TTC549 (cell line): Measurements from ENCODE around the gene TSPAN18.

Experiments
- FAIRE-seq: peaks from 2 replicates; lab custom pipeline; 2012; peaks lifted over from hg19 to GRCh38; lab: Jason Lieb, UNC

Gene TSPAN18

GRCh38 chr11:44893846-44894617 is 167.3 kb downstream of the TSPAN18 start:
- no peak for FAIRE-seq

DNA sequence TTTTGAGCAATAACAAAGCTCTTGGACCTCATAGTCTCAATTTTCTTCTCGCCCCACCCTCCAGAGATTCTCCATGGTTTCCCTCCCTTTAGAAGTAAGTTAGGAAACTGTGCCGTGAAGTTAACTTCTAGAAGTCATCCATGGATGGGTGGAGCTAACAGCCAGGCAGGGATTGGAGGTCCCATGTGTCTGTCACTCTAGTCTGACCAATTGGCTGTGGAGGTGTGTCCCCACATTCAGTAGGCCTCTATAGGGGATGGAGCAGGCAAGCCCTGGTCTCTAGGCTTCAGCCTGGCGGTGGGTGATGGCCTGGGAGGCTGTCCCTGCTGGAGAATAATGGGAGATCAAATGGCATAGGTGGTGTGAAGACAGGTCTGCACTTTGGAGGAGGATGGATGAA is 173.2 kb downstream of the TSPAN18 start:
- FAIRE-seq, result no peak

GRCh38 chr11:44901120-44901633 is 174.4 kb downstream of the TSPAN18 start:
- FAIRE-seq, result no peak

DNA sequence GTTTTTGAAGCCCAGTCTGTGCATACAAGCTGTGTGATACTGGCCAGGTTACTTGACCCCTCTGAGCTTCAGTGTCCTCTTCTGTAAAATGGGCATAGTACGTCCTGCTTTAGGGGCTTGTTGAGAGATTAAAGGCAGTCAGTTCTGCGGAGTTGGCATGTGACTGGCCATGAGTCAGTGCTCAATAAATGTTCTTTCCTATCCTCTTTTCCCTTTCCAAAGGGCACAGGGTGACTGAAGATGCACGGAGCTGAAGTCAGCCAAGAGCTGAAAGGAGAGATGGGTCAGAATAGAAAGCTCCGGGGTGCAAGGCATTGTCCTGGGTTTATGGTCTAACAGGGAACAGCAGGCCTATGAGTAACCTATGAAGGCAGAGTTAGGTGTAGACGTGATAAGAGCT is 175.0 kb downstream of the TSPAN18 start:
- no peak for FAIRE-seq

- no peak for FAIRE-seq
These were observed 176.3 kb downstream of the TSPAN18 start for GRCh38 chr11:44903035-44903434.

DNA sequence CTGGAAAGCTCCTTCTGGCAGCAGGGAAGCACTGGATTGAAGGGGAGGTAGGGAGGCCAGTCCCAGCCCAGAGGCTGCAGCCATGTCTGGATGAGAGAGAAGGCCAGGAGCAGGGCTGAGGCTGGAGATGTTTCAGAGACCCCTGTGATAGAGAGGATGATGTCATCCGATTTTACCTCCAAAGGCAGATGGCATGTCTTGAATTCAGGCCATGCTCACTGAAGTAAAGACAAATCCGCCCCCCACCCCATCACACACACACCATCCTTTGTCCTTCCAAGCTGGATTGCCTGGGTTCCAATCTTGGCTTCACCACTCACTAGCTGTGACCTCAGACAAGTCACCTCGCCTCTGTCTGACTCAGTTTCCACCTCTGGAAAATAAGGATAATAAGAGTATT is 176.8 kb downstream of the TSPAN18 start:
- FAIRE-seq, result no peak

- no peak for FAIRE-seq
These were observed 177.7 kb downstream of the TSPAN18 start for GRCh38 chr11:44904261-44905020.

- FAIRE-seq, result no peak
These were observed 178.5 kb downstream of the TSPAN18 start for GRCh38 chr11:44905131-44905866.

- FAIRE-seq, result no peak
These were observed 179.9 kb downstream of the TSPAN18 start for GRCh38 chr11:44906649-44907048.

GRCh38 chr11:44909557-44909956 is 182.8 kb downstream of the TSPAN18 start:
- FAIRE-seq, result no peak

GRCh38 chr11:44910591-44910990 is 183.8 kb downstream of the TSPAN18 start:
- FAIRE-seq, result no peak

DNA sequence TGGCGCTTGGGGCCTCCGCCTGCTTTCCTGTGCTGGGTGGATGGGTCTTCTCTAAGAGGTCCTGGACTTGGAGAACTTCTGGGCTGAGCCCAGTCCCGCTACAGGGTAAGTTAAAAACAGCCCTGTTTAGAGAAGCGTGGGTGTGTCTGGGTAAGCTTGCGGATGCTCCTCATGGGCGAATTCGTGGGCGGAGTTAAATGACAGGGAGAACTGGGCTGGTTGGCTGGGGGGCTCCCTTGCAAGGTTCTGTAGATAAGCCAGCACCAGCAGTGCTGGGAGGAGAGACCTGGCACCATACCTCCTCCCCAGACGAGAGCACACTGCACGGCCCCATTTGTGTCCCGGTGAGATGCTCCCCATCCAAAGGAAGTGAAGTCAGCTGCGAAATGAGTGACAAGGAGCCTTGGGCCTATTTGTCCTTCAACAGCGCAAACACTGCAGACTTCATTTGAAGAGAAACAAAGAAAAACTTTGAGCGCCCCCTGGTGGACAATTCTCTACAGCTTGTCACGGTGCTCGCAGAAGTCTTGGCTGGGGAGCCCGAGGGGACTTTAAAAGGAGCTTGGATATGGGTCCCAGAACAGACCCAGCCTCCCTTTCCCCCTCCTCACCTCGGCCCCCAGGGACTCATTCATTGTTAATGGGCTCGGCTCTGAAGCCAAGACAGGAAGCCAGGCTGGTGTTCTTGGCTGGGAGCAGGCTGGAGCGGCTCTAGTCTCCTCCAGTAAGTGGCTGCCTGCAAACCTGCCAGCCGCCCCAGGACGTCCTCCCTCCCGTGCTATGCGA is 184.5 kb downstream of the TSPAN18 start:
- peak; percentile 3 for FAIRE-seq

GRCh38 chr11:44912270-44912987 is 185.7 kb downstream of the TSPAN18 start:
- no peak for FAIRE-seq

DNA sequence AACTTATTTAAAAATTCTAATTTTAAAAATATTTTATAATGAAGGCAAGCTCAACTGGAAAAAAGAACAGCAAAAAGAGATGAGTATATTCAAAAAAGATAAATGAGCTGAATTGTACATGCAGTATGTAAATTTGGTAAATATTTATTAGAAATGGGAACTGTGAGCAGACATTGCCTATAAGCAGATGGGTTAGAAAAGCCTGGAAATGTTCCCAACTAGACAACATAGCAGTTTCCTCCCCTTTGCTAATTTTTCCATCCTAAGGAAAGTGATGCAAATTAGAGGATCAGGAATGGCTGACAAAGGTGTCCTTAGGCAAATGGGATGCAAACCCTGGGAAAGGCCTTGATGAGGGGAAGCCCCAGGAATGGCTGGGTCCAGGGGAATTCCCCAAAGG is 186.7 kb downstream of the TSPAN18 start:
- no peak for FAIRE-seq

DNA sequence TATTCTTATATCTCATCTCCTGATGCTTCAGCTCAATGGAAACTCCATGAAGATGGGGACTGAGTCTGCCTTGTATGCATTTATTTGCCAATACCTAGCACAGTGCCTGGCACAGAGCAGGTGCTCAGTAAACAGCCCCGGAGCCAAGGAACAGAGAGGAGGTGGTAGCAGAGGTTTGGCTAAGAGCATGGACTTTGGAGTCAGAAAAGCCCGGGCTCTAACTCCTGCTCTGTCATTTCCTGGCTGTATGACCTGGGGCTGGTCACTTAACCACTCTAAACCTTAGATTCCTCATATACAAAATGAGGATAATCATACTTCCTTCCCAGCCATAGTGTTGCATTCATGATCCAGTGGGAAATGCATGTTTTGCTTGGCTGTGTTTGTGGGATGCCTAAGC is 187.3 kb downstream of the TSPAN18 start:
- FAIRE-seq, result no peak

DNA sequence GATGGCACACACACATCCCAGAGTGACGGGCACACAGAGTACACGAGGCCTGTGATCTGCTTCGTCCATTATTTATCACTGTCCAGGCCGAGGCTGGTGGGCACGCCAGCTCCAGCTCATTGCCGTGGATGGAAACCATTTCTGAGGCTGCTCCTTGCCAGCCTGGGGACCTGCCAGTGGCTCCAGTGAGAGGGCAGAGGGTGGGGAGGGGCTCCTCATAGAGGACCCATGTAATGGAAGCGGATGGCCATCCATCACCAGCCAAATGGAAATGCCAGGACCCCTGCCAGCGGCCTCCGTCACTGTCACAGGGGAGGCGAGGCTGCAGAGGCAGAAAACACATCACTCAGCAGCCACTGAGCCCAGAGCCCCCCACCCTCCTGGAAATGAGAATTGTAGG is 188.2 kb downstream of the TSPAN18 start:
- FAIRE-seq, result no peak

DNA sequence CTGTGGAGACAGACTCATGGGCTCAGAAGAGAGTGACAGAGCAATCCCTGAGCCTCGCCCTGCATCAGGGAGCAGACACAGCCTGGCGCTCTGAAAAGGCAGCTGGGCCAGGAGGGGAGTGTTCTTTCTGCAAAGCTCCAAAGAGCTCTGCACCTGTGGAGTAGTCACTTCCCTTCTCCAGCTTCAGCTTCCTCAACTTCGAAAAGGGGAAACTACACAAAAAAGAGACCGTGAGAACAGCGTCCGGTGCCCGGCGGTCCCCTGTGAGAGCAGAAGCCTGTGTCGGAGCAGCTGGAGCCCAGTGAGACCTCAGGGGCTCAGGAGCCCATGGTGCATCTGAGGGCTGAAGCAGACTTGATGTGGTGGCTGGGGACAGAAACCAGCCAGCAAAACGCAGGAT is 188.9 kb downstream of the TSPAN18 start:
- no peak for FAIRE-seq

- no peak for FAIRE-seq
These were observed 189.6 kb downstream of the TSPAN18 start for GRCh38 chr11:44916331-44916730.

GRCh38 chr11:44916801-44917385 is 190.1 kb downstream of the TSPAN18 start:
- FAIRE-seq, result no peak

GRCh38 chr11:44917741-44918140 is 191.0 kb downstream of the TSPAN18 start:
- no peak for FAIRE-seq

GRCh38 chr11:44920451-44920850 is 193.7 kb downstream of the TSPAN18 start:
- no peak for FAIRE-seq
